Keratinocyte (primary cell): ENCODE measurements around the gene NRG3. TPM values are rescaled to one million over a fixed set of nuclear protein-coding genes. Genes with fewer than 3 reads are reported as not detected.

Experiments
- DNase-seq: peaks from one replicate; pipeline ENCODE4 v3.0.0-alpha.2; 2011; ENCODE audit warnings: low read depth, missing footprints, low spot score
- FAIRE-seq: peaks from 2 replicates; lab custom pipeline; 2011; peaks lifted over from hg19 to GRCh38; lab: Jason Lieb, UNC
- H2AFZ ChIP-seq: 2 replicates; pipeline ENCODE4 v1.6.0; 2012; ENCODE audit warnings: low read length, control low read depth, inconsistent platforms; ENCODE audit not compliant: control insufficient read depth
- H3K27ac ChIP-seq: 2 replicates; pipeline ENCODE4 v1.5.1; 2011; ENCODE audit warnings: low read length; ENCODE audit not compliant: control insufficient read depth, insufficient read depth
- H3K27me3 ChIP-seq: 3 replicates; pipeline ENCODE4 v1.6.0; 2011; ENCODE audit warnings: low read length; ENCODE audit not compliant: control insufficient read depth, insufficient read depth; ENCODE audit errors: extremely low read depth
- H3K36me3 ChIP-seq, 2 experiments: 2 replicates in 1 of 2; 3 replicates in 1 of 2; pipeline ENCODE4 v1.5.1; 2011; ENCODE audit warnings: low read length in 2 of 2, mild to moderate bottlenecking in 1 of 2; ENCODE audit not compliant: control insufficient read depth in 2 of 2, insufficient read depth in 2 of 2; ENCODE audit errors: extremely low read depth in 1 of 2
- H3K4me1 ChIP-seq: 3 replicates; pipeline ENCODE4 v1.5.1; 2011; ENCODE audit warnings: low read length; ENCODE audit not compliant: control insufficient read depth, insufficient read depth; ENCODE audit errors: extremely low read depth
- H3K4me2 ChIP-seq: 3 replicates; pipeline ENCODE4 v1.6.0; 2011; ENCODE audit warnings: low read depth, low read length; ENCODE audit not compliant: control insufficient read depth, insufficient read depth; ENCODE audit errors: extremely low read depth
- H3K4me3 ChIP-seq, 3 experiments: fragments of 200-600 bp in 1 of 3; sonication (generic) in 1 of 3; 2 replicates in 2 of 3; 3 replicates in 1 of 3; pipeline ENCODE4 v1.5.1; 2011 to 2016; ENCODE audit warnings: low read length in 3 of 3, mild to moderate bottlenecking in 3 of 3, control low read depth in 2 of 3, inconsistent platforms in 1 of 3, low read depth in 1 of 3, mixed read lengths in 1 of 3, mixed run types in 1 of 3, moderate library complexity in 1 of 3; ENCODE audit not compliant: control insufficient read depth in 2 of 3, insufficient read depth in 2 of 3; ENCODE audit errors: extremely low read depth in 1 of 3
- H3K79me2 ChIP-seq: 2 replicates; pipeline ENCODE4 v1.6.0; 2012; ENCODE audit warnings: low read length; ENCODE audit not compliant: control insufficient read depth, insufficient read depth
- H3K9ac ChIP-seq: 3 replicates; pipeline ENCODE4 v1.6.0; 2011; ENCODE audit warnings: low read length; ENCODE audit not compliant: control insufficient read depth, insufficient read depth; ENCODE audit errors: extremely low read depth
- H3K9me1 ChIP-seq: 3 replicates; pipeline ENCODE4 v1.6.0; 2011; ENCODE audit warnings: low read length; ENCODE audit not compliant: control insufficient read depth, insufficient read depth; ENCODE audit errors: extremely low read depth
- H3K9me3 ChIP-seq: 2 replicates; pipeline ENCODE4 v1.5.1; 2012; ENCODE audit warnings: low read depth, low read length; ENCODE audit not compliant: control insufficient read depth
- H4K20me1 ChIP-seq: 3 replicates; pipeline ENCODE4 v1.6.0; 2011; ENCODE audit warnings: low read length; ENCODE audit not compliant: control insufficient read depth, insufficient read depth; ENCODE audit errors: extremely low read depth
- CTCF ChIP-seq, 3 experiments: IDR thresholded peaks in 1 of 3; conservative IDR thresholded peaks in 1 of 3; optimal IDR thresholded peaks in 1 of 3; 2 replicates in 2 of 3; 3 replicates in 1 of 3; pipeline versions ENCODE3 to v1.5.1; 2011; ENCODE audit warnings: low read length in 3 of 3, mild to moderate bottlenecking in 3 of 3, moderate library complexity in 2 of 3, control low read depth in 1 of 3, inconsistent platforms in 1 of 3; ENCODE audit not compliant: insufficient read depth in 2 of 3; ENCODE audit errors: extremely low read depth in 1 of 3
- EZH2 ChIP-seq: IDR thresholded peaks from one replicate; pipeline ENCODE4 v1.6.1; 2012; ENCODE audit warnings: inconsistent platforms, mild to moderate bottlenecking, low read length, moderate library complexity
- dilution Hi-C: fragments of 300-500 bp; cut with MboI; formaldehyde crosslinking; loops from one replicate; pipeline ENCODE4 v1.7.0; 2020; ENCODE audit warnings: low sequenced_read_pairs; ENCODE audit not compliant: extremely low pct_ligation_motif_present
- polyA plus RNA-seq, 5 experiments: library from polyadenylated mRNA; depleted of rRNA in 3 of 5; stranded (reverse) in 3 of 5; stranded (forward) in 1 of 5; unstranded in 1 of 5; fragments of >200 nt; gene quantifications; 1 replicate in 1 of 5; 2 replicates in 3 of 5; 3 replicates in 1 of 5; pipeline versions ENCODE4 v1.2.1 to v1.2.3, GENCODE V29; 2011 to 2012; ENCODE audit warnings: missing spikeins in 2 of 5, low read depth in 1 of 5, low replicate concordance in 1 of 5

The NRG3 gene
- polyA plus RNA-seq, 1 donor (not counting 4 experiments of a cell fraction or from before 2014, with no cell fraction given), result not detected

GRCh38 chr10:82924711-82925110, 1049.7 kb downstream of the NRG3 start:
- H3K27ac ChIP-seq, result no peak overlapping the region
- no peaks in the 10 kb centered on the region for H3K36me3 ChIP-seq
- dilution Hi-C loops, result no loop called here
- H3K9ac ChIP-seq, result no peak overlapping the region
- no peak overlapping the region for H2AFZ ChIP-seq
- no peak overlapping the region for H3K4me2 ChIP-seq
- H3K9me3 ChIP-seq, result no peaks in the 10 kb centered on the region
- H3K4me3 ChIP-seq, result no peak overlapping the region
- H3K4me1 ChIP-seq, result no peaks in the 10 kb centered on the region
- no peaks in the 10 kb centered on the region for H3K27me3 ChIP-seq
- TF ChIP-seq CTCF (optimal IDR thresholded peaks at IDR 0.05 in 1 of 3, IDR thresholded peaks at IDR 0.05 in 1 of 3, conservative IDR thresholded peaks at IDR 0.05 in 1 of 3; ENCODE audit: extremely low read depth in 1 of 3, insufficient read depth in 2 of 3, low read length in 3 of 3), result no peak
- no peak for TF ChIP-seq EZH2
- no peak for DNase-seq
- no peaks in the 10 kb centered on the region for H4K20me1 ChIP-seq
- H3K79me2 ChIP-seq, result no peaks in the 10 kb centered on the region
- no peaks in the 10 kb centered on the region for H3K9me1 ChIP-seq
- no peak for FAIRE-seq

- H2AFZ ChIP-seq, result no peak overlapping the region
- no peaks in the 10 kb centered on the region for H3K9me3 ChIP-seq
- DNase-seq, result no peak
These were observed 1050.6 kb downstream of the NRG3 start for GRCh38 chr10:82925547-82925946.

More at GRCh38 chr10:82925547-82925946, 1050.6 kb downstream of the NRG3 start:
- Histone ChIP-seq H3K9me1 (no peaks in the 10 kb centered on the region), H3K4me1 (no peaks in the 10 kb centered on the region), H4K20me1 (no peaks in the 10 kb centered on the region), H3K36me3 (no peaks in the 10 kb centered on the region), H3K4me3 (no peak overlapping the region), H3K9ac (no peak overlapping the region), H3K79me2 (no peaks in the 10 kb centered on the region), H3K4me2 (no peak overlapping the region), H3K27me3 (no peaks in the 10 kb centered on the region), H3K27ac (no peak overlapping the region)
- TF ChIP-seq EZH2, result no peak
- TF ChIP-seq CTCF (optimal IDR thresholded peaks at IDR 0.05 in 1 of 3, IDR thresholded peaks at IDR 0.05 in 1 of 3, conservative IDR thresholded peaks at IDR 0.05 in 1 of 3; ENCODE audit: extremely low read depth in 1 of 3, insufficient read depth in 2 of 3, low read length in 3 of 3), result no peak
- dilution Hi-C loops, result no loop called here
- no peak for FAIRE-seq
